Measurements from ENCODE around the gene PLAC8L1.

The PLAC8L1 gene

GRCh38 chr5:146079695-146080373, 25.5 kb downstream of the PLAC8L1 start:
- peak; percentile 18 for DNase-seq

GRCh38 chr5:146078566-146078965, 26.8 kb downstream of the PLAC8L1 start:
- DNase-seq, result no peak

- no peak for DNase-seq
These were observed 28.9 kb downstream of the PLAC8L1 start for GRCh38 chr5:146076455-146076854.

- DNase-seq, result no peak
These were observed 29.3 kb downstream of the PLAC8L1 start for GRCh38 chr5:146076028-146076427.

- no peak for DNase-seq
These were observed 32.0 kb downstream of the PLAC8L1 start for GRCh38 chr5:146073239-146073900.

- DNase-seq, result no peak
These were observed 32.8 kb downstream of the PLAC8L1 start for GRCh38 chr5:146072595-146072994.

GRCh38 chr5:146071171-146071570, 34.2 kb downstream of the PLAC8L1 start:
- DNase-seq, result no peak

GRCh38 chr5:146070746-146071145, 34.6 kb downstream of the PLAC8L1 start:
- DNase-seq, result no peak

GRCh38 chr5:146069780-146070099, 35.6 kb downstream of the PLAC8L1 start:
- DNase-seq, result no peak

- no peak for DNase-seq
These were observed 36.2 kb downstream of the PLAC8L1 start for GRCh38 chr5:146068977-146069779.

GRCh38 chr5:146068206-146068605, 37.2 kb downstream of the PLAC8L1 start:
- DNase-seq, result no peak

- no peak for DNase-seq
These were observed 38.4 kb downstream of the PLAC8L1 start for GRCh38 chr5:146066968-146067367.

GRCh38 chr5:146060221-146060585, 45.2 kb downstream of the PLAC8L1 start:
- no peak for DNase-seq

- no peak for DNase-seq
These were observed 45.7 kb downstream of the PLAC8L1 start for GRCh38 chr5:146059460-146060220.

GRCh38 chr5:146055432-146055831, 49.9 kb downstream of the PLAC8L1 start:
- no peak for DNase-seq

- no peak for DNase-seq
These were observed 52.6 kb downstream of the PLAC8L1 start for GRCh38 chr5:146052780-146053179.

- no peak for DNase-seq
These were observed 53.7 kb downstream of the PLAC8L1 start for GRCh38 chr5:146051678-146052077.

- DNase-seq, result no peak
These were observed 55.3 kb downstream of the PLAC8L1 start for GRCh38 chr5:146050086-146050485.

- DNase-seq, result no peak
These were observed 55.7 kb downstream of the PLAC8L1 start for GRCh38 chr5:146049704-146050026.

- DNase-seq, result peak; percentile 37
These were observed 56.2 kb downstream of the PLAC8L1 start for GRCh38 chr5:146048994-146049703.

GRCh38 chr5:146047396-146047795, 58.0 kb downstream of the PLAC8L1 start:
- DNase-seq, result no peak

- DNase-seq, result no peak
These were observed 61.7 kb downstream of the PLAC8L1 start for GRCh38 chr5:146043722-146044121.
